ENCODE results near the gene EIF4G1.
A peak's percentile ranks its signal among the peaks of the same experiment; 100 is the strongest.
"Not testable (repeated sequence)": the region's sequence is repeated elsewhere in the genome, so short reads cannot be mapped to it uniquely, and the experiment has no call there.

EIF4G1 gene

GRCh38 chr3:184336547-184337398 lies 22.4 kb downstream of the EIF4G1 start:
- DNase-seq: peak; percentile 52

- DNase-seq: no peak
These were observed 23.0 kb downstream of the EIF4G1 start, which contains the start of gene FAM131A for GRCh38 chr3:184337399-184337714. FAM131A (plus strand) TSS chr3:184337600; CDS start chr3:184337631, 31 bp downstream.

GRCh38 chr3:184337981-184338380 lies 23.6 kb downstream of the EIF4G1 start:
- DNase-seq: no peak

- DNase-seq: no peak
These were observed 24.1 kb downstream of the EIF4G1 start for GRCh38 chr3:184338511-184338945.

- no peak for DNase-seq
These were observed 24.6 kb downstream of the EIF4G1 start for GRCh38 chr3:184339001-184339400.

GRCh38 chr3:184339451-184340135 lies 25.2 kb downstream of the EIF4G1 start:
- DNase-seq: not testable (repeated sequence)

GRCh38 chr3:184341925-184342324 lies 27.5 kb downstream of the EIF4G1 start:
- no peak for DNase-seq

- no peak for DNase-seq
These were observed 28.9 kb downstream of the EIF4G1 start for GRCh38 chr3:184343200-184343876.

GRCh38 chr3:184344579-184345316 lies 30.3 kb downstream of the EIF4G1 start:
- no peak for DNase-seq

GRCh38 chr3:184345317-184346144 lies 31.1 kb downstream of the EIF4G1 start:
- DNase-seq: peak; percentile 97

- peak; percentile 42 for DNase-seq
These were observed 32.2 kb downstream of the EIF4G1 start for GRCh38 chr3:184346480-184347190.

- peak; percentile 96 for DNase-seq
These were observed 33.1 kb downstream of the EIF4G1 start for GRCh38 chr3:184347321-184348056.

GRCh38 chr3:184348057-184348382 lies 33.6 kb downstream of the EIF4G1 start:
- DNase-seq: no peak

- no peak for DNase-seq
These were observed 35.4 kb downstream of the EIF4G1 start for GRCh38 chr3:184349563-184350470.

GRCh38 chr3:184350618-184351017 lies 36.2 kb downstream of the EIF4G1 start:
- DNase-seq: no peak

- DNase-seq: peak; percentile 45
These were observed 37.2 kb downstream of the EIF4G1 start for GRCh38 chr3:184351511-184352148.

GRCh38 chr3:184352149-184352785 lies 37.9 kb downstream of the EIF4G1 start:
- no peak for DNase-seq

- DNase-seq: no peak
These were observed 38.6 kb downstream of the EIF4G1 start for GRCh38 chr3:184352897-184353545.
